ENCODE results near the gene DNAJA3.

DNAJA3 gene

GRCh38 chr16:4437366-4437765 is 11.7 kb downstream of the DNAJA3 start:
- DNase-seq, result no peak

- no peak for DNase-seq
These were observed 16.7 kb downstream of the DNAJA3 start for GRCh38 chr16:4442371-4442770.

- no peak for DNase-seq
These were observed 17.6 kb downstream of the DNAJA3 start for GRCh38 chr16:4443271-4443670.

- DNase-seq, result no peak
These were observed 18.3 kb downstream of the DNAJA3 start for GRCh38 chr16:4443986-4444385.

- DNase-seq, result no peak
These were observed 24.8 kb downstream of the DNAJA3 start for GRCh38 chr16:4450430-4450829.

GRCh38 chr16:4450931-4451519 is 25.4 kb downstream of the DNAJA3 start:
- DNase-seq, result no peak

- no peak for DNase-seq
These were observed 27.0 kb downstream of the DNAJA3 start for GRCh38 chr16:4452674-4453073.

GRCh38 chr16:4454623-4455022 is 29.0 kb downstream of the DNAJA3 start:
- DNase-seq, result no peak

- DNase-seq, result no peak
These were observed 29.4 kb downstream of the DNAJA3 start for GRCh38 chr16:4455081-4455480.

GRCh38 chr16:4455951-4456350 is 30.3 kb downstream of the DNAJA3 start:
- no peak for DNase-seq

- DNase-seq, result no peak
These were observed 35.2 kb downstream of the DNAJA3 start for GRCh38 chr16:4460936-4461249.

GRCh38 chr16:4461250-4462085 is 35.8 kb downstream of the DNAJA3 start:
- no peak for DNase-seq

GRCh38 chr16:4463522-4464163 is 38.0 kb downstream of the DNAJA3 start:
- no peak for DNase-seq

GRCh38 chr16:4465977-4466779 is 40.5 kb downstream of the DNAJA3 start:
- no peak for DNase-seq

- no peak for DNase-seq
These were observed 42.2 kb downstream of the DNAJA3 start for GRCh38 chr16:4467916-4468315.

- no peak for DNase-seq
These were observed 43.3 kb downstream of the DNAJA3 start for GRCh38 chr16:4468972-4469371.

GRCh38 chr16:4471869-4472268 is 46.2 kb downstream of the DNAJA3 start:
- no peak for DNase-seq

GRCh38 chr16:4472880-4473279 is 47.2 kb downstream of the DNAJA3 start:
- DNase-seq, result no peak

- DNase-seq, result peak; percentile 79
These were observed 48.7 kb downstream of the DNAJA3 start, which contains the start of gene NMRAL1 for GRCh38 chr16:4474192-4474961. TSS of gene NMRAL1 (minus strand) at chr16:4474625. CDS start at chr16:4474132, 493 bp downstream.

GRCh38 chr16:4475880-4476788 is 50.5 kb downstream of the DNAJA3 start, which contains the start of gene HMOX2:
TSS of gene HMOX2 (plus strand) at chr16:4476398. CDS start at chr16:4505525, 29,127 bp downstream.
- DNase-seq, result peak; percentile 89

GRCh38 chr16:4477966-4478365 is 52.3 kb downstream of the DNAJA3 start:
- no peak for DNase-seq
